Thoracic aorta (tissue), 2 donors: Measurements from ENCODE around the gene CEP120. TPM values are rescaled to one million over a fixed set of nuclear protein-coding genes. Genes with fewer than 3 reads are reported as not detected.

ENCODE experiments used
- ATAC-seq: fragments of 150-250 bp; one replicate; pipeline ENCODE4 v1.8.0; 2017; ENCODE audit warnings: low read depth; ENCODE audit not compliant: insufficient number of reproducible peaks, low FRiP score
- DNase-seq: peaks from one replicate; pipeline ENCODE4 v3.0.0-alpha.2; 2020; ENCODE audit warnings: low spot score
- H3K27ac ChIP-seq, 2 donors: fragments of 200-600 bp; sonication (generic); 1 replicate in 1 of 2; 2 replicates in 1 of 2; pipeline ENCODE4 v1.5.1; 2016; ENCODE audit warnings: mild to moderate bottlenecking in 2 of 2, moderate library complexity in 2 of 2
- H3K27me3 ChIP-seq: fragments of 200-600 bp; sonication (generic); replicated peaks from 2 replicates; pipeline ENCODE4 v1.6.0; 2016; ENCODE audit warnings: mild to moderate bottlenecking; ENCODE audit not compliant: insufficient read depth
- H3K36me3 ChIP-seq: fragments of 200-600 bp; sonication (generic); one replicate; pipeline ENCODE4 v1.5.1; 2016
- H3K4me1 ChIP-seq, 2 donors: fragments of 200-600 bp; sonication (generic); 1 replicate in 1 of 2; 2 replicates in 1 of 2; pipeline versions ENCODE4 v1.5.1 to v1.6.0; 2016; ENCODE audit warnings: low read depth in 2 of 2, mild to moderate bottlenecking in 1 of 2; ENCODE audit not compliant: control insufficient read depth in 1 of 2
- H3K4me3 ChIP-seq: fragments of 200-600 bp; sonication (generic); 2 replicates; pipeline ENCODE4 v1.5.1; 2016; ENCODE audit warnings: mild to moderate bottlenecking
- H3K9me3 ChIP-seq: fragments of 200-600 bp; sonication (generic); 2 replicates; pipeline ENCODE4 v1.5.1; 2016
- total RNA-seq, 2 donors: library from RNA; depleted of rRNA; stranded (reverse); fragments of >200 nt; gene quantifications; one replicate each; pipeline versions ENCODE4 v1.1.0 to v1.2.3, GENCODE V29; 2016
- TF ChIP-seq, protein P1 (sequence below): fragments of 200-600 bp; sonication (generic); IDR thresholded peaks from one replicate; pipeline ENCODE4 v1.5.1; 2019; ENCODE audit warnings: antibody characterized with exemption

Gene CEP120
- total RNA-seq, 2 donors from 2014 or later = 18.5 to 24.4 TPM

DNA sequence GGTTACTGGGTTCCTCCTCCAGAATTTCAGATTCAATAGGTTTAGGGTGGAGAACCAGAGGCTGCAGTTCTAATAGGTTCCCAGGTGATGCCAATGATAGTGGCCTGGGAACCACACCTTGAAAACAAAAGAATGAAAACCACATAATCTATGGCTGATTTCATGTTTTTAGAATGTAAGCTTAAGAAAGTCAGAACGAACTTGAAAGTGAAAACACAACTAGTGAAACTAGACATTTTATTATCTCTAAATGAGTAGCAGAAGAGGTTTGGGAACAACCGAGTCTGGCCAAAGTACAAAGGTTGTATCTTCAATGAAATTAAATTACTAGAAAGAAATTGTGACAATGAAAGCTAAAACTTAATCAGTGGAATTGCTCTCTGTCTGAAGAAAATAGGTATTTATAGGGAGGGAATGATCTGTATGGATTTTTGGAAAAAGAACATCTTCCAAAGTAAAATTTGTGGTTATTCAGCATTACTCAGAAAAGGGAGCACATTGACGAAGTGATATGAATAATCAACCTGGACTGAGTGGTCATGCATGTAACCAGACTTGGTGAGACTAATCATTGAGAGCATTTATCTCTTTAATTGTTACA, 24.9 kb upstream of the CEP120 start:
- TF ChIP-seq, protein P1, sequence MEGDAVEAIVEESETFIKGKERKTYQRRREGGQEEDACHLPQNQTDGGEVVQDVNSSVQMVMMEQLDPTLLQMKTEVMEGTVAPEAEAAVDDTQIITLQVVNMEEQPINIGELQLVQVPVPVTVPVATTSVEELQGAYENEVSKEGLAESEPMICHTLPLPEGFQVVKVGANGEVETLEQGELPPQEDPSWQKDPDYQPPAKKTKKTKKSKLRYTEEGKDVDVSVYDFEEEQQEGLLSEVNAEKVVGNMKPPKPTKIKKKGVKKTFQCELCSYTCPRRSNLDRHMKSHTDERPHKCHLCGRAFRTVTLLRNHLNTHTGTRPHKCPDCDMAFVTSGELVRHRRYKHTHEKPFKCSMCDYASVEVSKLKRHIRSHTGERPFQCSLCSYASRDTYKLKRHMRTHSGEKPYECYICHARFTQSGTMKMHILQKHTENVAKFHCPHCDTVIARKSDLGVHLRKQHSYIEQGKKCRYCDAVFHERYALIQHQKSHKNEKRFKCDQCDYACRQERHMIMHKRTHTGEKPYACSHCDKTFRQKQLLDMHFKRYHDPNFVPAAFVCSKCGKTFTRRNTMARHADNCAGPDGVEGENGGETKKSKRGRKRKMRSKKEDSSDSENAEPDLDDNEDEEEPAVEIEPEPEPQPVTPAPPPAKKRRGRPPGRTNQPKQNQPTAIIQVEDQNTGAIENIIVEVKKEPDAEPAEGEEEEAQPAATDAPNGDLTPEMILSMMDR = no peak
- ATAC-seq = no peak

DNA sequence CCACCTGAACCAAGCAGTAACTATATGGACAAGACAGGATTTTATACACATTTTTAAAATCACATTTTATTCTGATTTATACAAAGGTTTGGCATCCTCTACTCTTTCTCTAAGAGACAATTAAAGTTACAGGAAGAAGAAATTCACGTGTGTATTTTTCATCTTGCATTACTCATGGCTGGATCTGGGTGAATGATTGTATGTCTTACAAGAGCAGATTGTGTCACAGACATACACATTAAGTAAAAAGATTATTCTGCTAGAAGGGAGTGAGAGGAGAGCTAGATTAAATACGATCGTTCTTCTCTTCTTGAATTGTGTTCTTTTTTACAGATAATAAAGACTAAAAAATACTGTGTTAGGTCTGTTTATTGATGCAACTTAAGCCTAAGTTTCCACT, 20.8 kb upstream of the CEP120 start:
- no peaks in the 10 kb centered on the region for H3K4me1 ChIP-seq
- TF ChIP-seq, protein P1 = no peak
- H3K4me3 ChIP-seq = no peak overlapping the region
- no peaks in the 10 kb centered on the region for H3K27me3 ChIP-seq
- no peaks in the 10 kb centered on the region for H3K9me3 ChIP-seq
- H3K27ac ChIP-seq = no peak overlapping the region
- no peak for DNase-seq
- no peak for ATAC-seq
- H3K36me3 ChIP-seq = no peaks in the 10 kb centered on the region

More for the DNA sequence above, 24.9 kb upstream of the CEP120 start:
- H3K4me3 ChIP-seq = no peak overlapping the region
- no peak overlapping the region for H3K27ac ChIP-seq
- no peak for DNase-seq
- no peaks in the 10 kb centered on the region for H3K4me1 ChIP-seq
- no peaks in the 10 kb centered on the region for H3K9me3 ChIP-seq
- no peaks in the 10 kb centered on the region for H3K27me3 ChIP-seq
- no peaks in the 10 kb centered on the region for H3K36me3 ChIP-seq

DNA sequence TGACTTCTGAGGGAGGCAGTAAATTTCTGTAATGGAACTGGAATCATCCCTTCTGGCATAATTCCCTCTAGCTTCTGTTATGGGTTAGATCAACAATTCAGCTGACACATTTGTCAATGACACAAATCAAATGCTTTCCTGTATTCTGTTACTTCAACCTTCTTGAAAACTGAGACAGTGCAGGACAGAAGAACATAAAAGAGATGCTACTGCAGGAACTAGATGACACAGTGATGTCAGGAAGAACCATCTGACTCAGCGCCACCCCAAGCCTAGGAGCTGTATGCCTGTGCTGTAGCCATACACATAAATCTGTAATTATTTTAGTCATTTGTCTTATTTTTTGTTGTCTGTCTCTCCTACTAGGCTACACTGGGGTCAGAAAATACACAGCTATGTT, 18.2 kb upstream of the CEP120 start:
- DNase-seq (no peak), ATAC-seq (no peak)
- H3K4me1 ChIP-seq = no peaks in the 10 kb centered on the region
- H3K27me3 ChIP-seq = no peaks in the 10 kb centered on the region
- H3K4me3 ChIP-seq = no peak overlapping the region
- TF ChIP-seq, protein P1 = no peak
- no peak overlapping the region for H3K27ac ChIP-seq
- H3K9me3 ChIP-seq = no peaks in the 10 kb centered on the region
- no peaks in the 10 kb centered on the region for H3K36me3 ChIP-seq

DNA sequence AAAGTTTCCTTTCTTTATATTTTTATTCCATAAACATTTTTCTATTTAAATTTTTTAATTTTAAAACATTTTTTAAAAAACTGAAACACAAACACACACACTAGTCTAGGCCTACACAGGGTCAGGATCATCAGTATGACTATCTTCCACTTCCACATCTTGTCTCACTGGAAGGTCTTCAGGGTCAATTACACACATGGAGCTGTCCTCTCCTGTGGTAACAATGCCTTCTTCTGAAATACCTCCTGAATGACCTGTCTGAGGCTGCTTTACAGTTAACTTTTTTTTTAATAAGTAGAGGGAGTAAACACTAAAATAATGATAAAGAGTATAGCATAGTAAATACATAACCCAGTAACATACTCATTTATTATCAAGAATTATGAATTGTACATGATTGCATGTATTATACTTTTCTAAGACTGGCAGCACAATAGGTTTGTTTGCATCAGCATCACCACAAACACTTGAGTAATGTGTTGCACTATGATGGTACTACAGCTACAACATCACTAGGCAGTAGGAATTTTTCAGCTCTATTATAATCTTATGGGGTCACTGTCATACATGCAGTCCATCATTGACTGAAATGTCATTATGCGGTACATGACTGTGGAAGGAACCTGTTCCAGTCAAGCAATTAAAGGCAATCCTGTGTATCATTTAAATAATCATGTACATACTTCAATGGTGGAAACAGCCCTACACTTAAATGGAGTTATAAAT, 17.4 kb upstream of the CEP120 start:
- TF ChIP-seq, protein P1 = no peak
- H3K36me3 ChIP-seq = no peaks in the 10 kb centered on the region
- no peak for ATAC-seq
- no peak overlapping the region for H3K27ac ChIP-seq
- no peak overlapping the region for H3K4me3 ChIP-seq
- no peaks in the 10 kb centered on the region for H3K9me3 ChIP-seq
- H3K4me1 ChIP-seq = no peaks in the 10 kb centered on the region
- H3K27me3 ChIP-seq = no peaks in the 10 kb centered on the region
- no peak for DNase-seq

DNA sequence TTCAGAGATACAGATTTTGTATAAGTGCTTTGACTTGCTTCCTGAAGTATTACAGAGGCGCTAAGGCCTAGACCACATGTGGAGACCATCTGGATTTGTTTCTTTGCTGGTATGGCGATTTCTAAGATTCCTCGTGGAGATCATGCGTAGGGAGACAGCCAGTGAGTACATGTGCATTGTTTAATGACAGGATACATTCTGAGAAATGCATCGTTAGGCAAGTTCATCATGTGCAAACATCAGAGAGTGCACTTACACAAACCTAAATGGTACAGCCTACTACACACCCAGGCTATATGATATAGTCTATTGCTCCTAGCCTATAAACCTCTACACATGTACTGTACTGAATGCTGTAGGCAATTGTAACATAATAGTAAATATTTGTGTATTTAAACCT, 16.5 kb upstream of the CEP120 start:
- H3K27ac ChIP-seq = no peak overlapping the region

More for the DNA sequence above, 16.5 kb upstream of the CEP120 start:
- Histone ChIP-seq H3K4me1 (no peaks in the 10 kb centered on the region), H3K9me3 (no peaks in the 10 kb centered on the region), H3K36me3 (no peaks in the 10 kb centered on the region), H3K4me3 (no peak overlapping the region), H3K27me3 (no peaks in the 10 kb centered on the region)
- no peak for ATAC-seq
- DNase-seq = no peak
- TF ChIP-seq, protein P1 = no peak
